Hepatocyte (in vitro differentiated cells): Measurements from ENCODE around the gene PRPF6. TPM values are rescaled to one million over a fixed set of nuclear protein-coding genes. Genes with fewer than 3 reads are reported as not detected.

Experiments used
- DNase-seq: peaks from one replicate; pipeline ENCODE4 v3.0.0-alpha.2; 2016; ENCODE audit warnings: low spot score
- H2AFZ ChIP-seq: fragments of 200-600 bp; sonication (generic); 2 replicates; pipeline ENCODE4 v1.6.0; 2016; ENCODE audit warnings: antibody characterized with exemption, mild to moderate bottlenecking
- H3K27ac ChIP-seq: fragments of 200-600 bp; sonication (generic); 2 replicates; pipeline ENCODE4 v1.5.1; 2016; ENCODE audit warnings: mild to moderate bottlenecking
- H3K27me3 ChIP-seq: fragments of 200-600 bp; sonication (generic); 2 replicates; pipeline ENCODE4 v1.6.1; 2016
- H3K36me3 ChIP-seq: fragments of 200-600 bp; sonication (generic); replicated peaks from 2 replicates; pipeline ENCODE4 v1.5.1; 2016; ENCODE audit warnings: low read depth; ENCODE audit not compliant: insufficient read depth
- H3K4me1 ChIP-seq: fragments of 200-600 bp; sonication (generic); 2 replicates; pipeline ENCODE4 v1.5.1; 2016; ENCODE audit warnings: mild to moderate bottlenecking, moderate library complexity; ENCODE audit not compliant: insufficient read depth
- H3K4me2 ChIP-seq: fragments of 200-600 bp; sonication (generic); 2 replicates; pipeline ENCODE4 v1.6.0; 2016
- H3K4me3 ChIP-seq: fragments of 200-600 bp; sonication (generic); 2 replicates; pipeline ENCODE4 v1.5.1; 2016; ENCODE audit warnings: mild to moderate bottlenecking
- H3K79me2 ChIP-seq: fragments of 200-600 bp; sonication (generic); 2 replicates; pipeline ENCODE4 v1.6.0; 2017; ENCODE audit warnings: mild to moderate bottlenecking
- H3K9me2 ChIP-seq: fragments of 200-600 bp; sonication (generic); replicated peaks from 2 replicates; pipeline ENCODE4 v1.6.0; 2017; ENCODE audit warnings: mild to moderate bottlenecking; ENCODE audit not compliant: insufficient read depth
- H3K9me3 ChIP-seq: fragments of 200-600 bp; sonication (generic); 2 replicates; pipeline ENCODE4 v1.5.1; 2016; ENCODE audit warnings: low read depth, mild to moderate bottlenecking
- H4K20me1 ChIP-seq: fragments of 200-600 bp; sonication (generic); 2 replicates; pipeline ENCODE4 v1.6.0; 2016; ENCODE audit warnings: mild to moderate bottlenecking; ENCODE audit not compliant: insufficient read depth, poor library complexity, severe bottlenecking
- EZH2 ChIP-seq: fragments of 200-600 bp; sonication (generic); IDR thresholded peaks from 2 replicates; pipeline ENCODE4 v1.6.1; 2016; ENCODE audit warnings: antibody characterized with exemption, mild to moderate bottlenecking, borderline replicate concordance
- EZH2phosphoT487 ChIP-seq: fragments of 200-600 bp; sonication (generic); IDR thresholded peaks from one replicate; pipeline ENCODE4 v1.6.1; 2018; ENCODE audit warnings: antibody characterized with exemption, mild to moderate bottlenecking, low read depth, moderate library complexity; ENCODE audit not compliant: unreplicated experiment, severe bottlenecking
- WGBS: methylation state at CpG from one replicate; pipeline ENCODE4 v1.1.6; 2016; ENCODE audit warnings: low lambda C conversion rate; ENCODE audit errors: missing lambda C conversion rate; 5-methylcytosine and 5-hydroxymethylcytosine counted together
- polyA plus RNA-seq: library from polyadenylated mRNA; unstranded; fragments of >200 nt; fragmentation: Nextera tagmentation; extraction: Ambion mirVana; gene quantifications from 2 replicates; pipeline ENCODE4 v1.2.1, GENCODE V29; 2016
- total RNA-seq: library from RNA; depleted of rRNA; stranded (reverse); fragments of >200 nt; gene quantifications from 2 replicates; pipeline ENCODE4 v1.2.3, GENCODE V29; 2014
- TF ChIP-seq, protein P1 (sequence below): fragments of 200-600 bp; sonication (generic); IDR thresholded peaks from 2 replicates; pipeline ENCODE4 v1.5.1; 2016; ENCODE audit warnings: antibody characterized with exemption, mild to moderate bottlenecking; ENCODE audit not compliant: poor library complexity

The PRPF6 gene
- total and polyA plus RNA-seq, 2 experiments from 2014 or later: 37.3 to 41.3 TPM

DNA sequence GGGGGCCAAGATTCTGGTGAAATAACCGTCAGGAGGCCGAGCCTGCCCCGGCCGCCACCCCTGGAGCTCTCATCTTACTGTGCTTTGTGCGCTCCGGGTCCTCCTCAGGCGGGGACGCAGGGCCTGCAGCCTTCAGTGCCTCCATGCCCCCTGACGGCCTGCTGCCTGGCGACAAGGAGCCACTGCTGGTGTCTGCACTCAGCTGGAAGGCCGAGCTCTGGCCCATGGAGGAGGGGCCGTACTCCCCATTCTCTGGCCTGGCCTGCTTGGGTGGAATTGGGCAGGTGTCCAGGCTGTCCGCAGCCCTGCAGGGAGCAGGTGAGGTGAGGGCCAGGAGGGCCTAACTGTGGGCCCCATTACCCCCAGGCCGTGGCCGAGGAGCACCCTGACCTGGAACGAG lies 16.5 kb upstream of the PRPF6 start:
- no peak overlapping the region for H3K4me3 ChIP-seq
- H3K9me2 ChIP-seq: no peaks in the 10 kb centered on the region
- H3K36me3 ChIP-seq: no peaks in the 10 kb centered on the region
- 98% methylated on average over 15 of the region's 16 CpGs for WGBS
- H3K4me2 ChIP-seq: no peak overlapping the region
- no peaks in the 10 kb centered on the region for H3K9me3 ChIP-seq
- peaks cover 7% of the 10 kb centered on the region for H3K4me1 ChIP-seq
- no peak for TF ChIP-seq EZH2
- no peak for TF ChIP-seq EZH2phosphoT487
- TF ChIP-seq, protein P1, sequence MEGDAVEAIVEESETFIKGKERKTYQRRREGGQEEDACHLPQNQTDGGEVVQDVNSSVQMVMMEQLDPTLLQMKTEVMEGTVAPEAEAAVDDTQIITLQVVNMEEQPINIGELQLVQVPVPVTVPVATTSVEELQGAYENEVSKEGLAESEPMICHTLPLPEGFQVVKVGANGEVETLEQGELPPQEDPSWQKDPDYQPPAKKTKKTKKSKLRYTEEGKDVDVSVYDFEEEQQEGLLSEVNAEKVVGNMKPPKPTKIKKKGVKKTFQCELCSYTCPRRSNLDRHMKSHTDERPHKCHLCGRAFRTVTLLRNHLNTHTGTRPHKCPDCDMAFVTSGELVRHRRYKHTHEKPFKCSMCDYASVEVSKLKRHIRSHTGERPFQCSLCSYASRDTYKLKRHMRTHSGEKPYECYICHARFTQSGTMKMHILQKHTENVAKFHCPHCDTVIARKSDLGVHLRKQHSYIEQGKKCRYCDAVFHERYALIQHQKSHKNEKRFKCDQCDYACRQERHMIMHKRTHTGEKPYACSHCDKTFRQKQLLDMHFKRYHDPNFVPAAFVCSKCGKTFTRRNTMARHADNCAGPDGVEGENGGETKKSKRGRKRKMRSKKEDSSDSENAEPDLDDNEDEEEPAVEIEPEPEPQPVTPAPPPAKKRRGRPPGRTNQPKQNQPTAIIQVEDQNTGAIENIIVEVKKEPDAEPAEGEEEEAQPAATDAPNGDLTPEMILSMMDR: no peak
- H3K79me2 ChIP-seq: peaks cover 12% of the 10 kb centered on the region
- H4K20me1 ChIP-seq: no peaks in the 10 kb centered on the region
- H3K27ac ChIP-seq: no peak overlapping the region
- no peak for DNase-seq
- no peaks in the 10 kb centered on the region for H3K27me3 ChIP-seq
- H2AFZ ChIP-seq: no peak overlapping the region

DNA sequence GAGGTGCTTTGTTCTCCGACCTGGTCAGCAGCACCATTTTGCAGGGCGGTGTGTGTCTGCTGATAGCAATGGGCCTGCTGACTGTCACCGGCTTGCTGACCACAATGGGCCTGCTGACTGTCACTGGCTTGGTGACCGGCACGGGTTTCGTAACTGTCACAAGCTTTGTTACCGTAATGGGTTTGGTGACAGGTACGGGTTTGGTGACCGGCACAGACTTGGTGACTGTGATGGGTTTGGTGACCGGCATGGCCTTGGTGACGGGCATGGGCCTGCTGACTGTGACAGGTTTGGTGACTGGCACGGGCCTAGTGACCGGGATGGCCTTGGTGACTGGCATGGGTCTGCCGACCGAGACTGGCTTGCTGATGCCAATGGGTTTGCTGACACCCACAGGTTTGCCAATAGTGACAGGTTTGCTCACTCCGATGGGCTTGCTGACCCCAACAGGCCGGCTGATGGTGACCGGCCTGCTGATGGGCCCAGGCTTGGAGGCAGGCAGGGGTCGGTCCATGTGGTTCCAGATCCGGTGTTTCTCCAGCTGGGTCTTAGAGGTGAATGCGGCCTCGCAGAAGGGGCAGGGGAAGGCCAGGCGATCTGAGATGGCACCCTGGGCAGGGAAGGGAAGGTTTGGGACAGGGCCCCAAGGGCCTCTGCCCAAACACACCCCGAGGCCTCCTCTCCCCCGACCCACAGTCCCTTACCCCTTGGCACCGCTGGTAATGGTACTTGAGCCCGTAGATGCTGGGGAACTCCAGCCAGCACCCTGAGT lies 14.6 kb upstream of the PRPF6 start:
- TF ChIP-seq EZH2 (no peak), EZH2phosphoT487 (no peak)
- TF ChIP-seq, protein P1: no peak
- no peak overlapping the region for H3K27ac ChIP-seq
- no peaks in the 10 kb centered on the region for H3K9me3 ChIP-seq
- no peaks in the 10 kb centered on the region for H4K20me1 ChIP-seq
- H2AFZ ChIP-seq: no peak overlapping the region
- WGBS: 96% methylated on average over 26 of the region's 27 CpGs
- no peak for DNase-seq
- no peaks in the 10 kb centered on the region for H3K36me3 ChIP-seq
- no peak overlapping the region for H3K4me3 ChIP-seq
- H3K4me2 ChIP-seq: no peak overlapping the region
- H3K27me3 ChIP-seq: no peaks in the 10 kb centered on the region
- H3K4me1 ChIP-seq: peaks cover 7% of the 10 kb centered on the region
- H3K79me2 ChIP-seq: peaks cover 12% of the 10 kb centered on the region
- H3K9me2 ChIP-seq: no peaks in the 10 kb centered on the region

DNA sequence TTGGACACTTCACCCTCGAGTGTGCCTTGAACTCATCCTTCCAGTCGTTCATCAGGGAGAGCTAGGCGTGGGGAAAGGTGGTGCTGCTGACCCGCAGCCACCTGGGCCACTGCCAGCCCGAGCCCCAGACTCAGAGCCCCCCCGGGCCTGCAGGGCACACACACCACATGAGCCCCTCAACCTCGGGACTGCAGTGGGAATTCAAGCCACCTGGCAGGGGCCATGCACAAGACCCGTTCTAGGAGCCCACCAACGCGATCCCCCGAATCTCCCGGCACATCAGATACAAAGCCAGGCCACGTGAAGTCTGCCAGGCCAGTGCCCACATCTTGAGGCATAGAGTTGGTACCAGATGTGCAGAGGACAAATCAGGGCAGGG lies 14.0 kb upstream of the PRPF6 start:
- Histone ChIP-seq H3K9me3 (no peaks in the 10 kb centered on the region), H3K27me3 (no peaks in the 10 kb centered on the region)
- 97% methylated on average over 13 of the region's 13 CpGs for WGBS

More for the DNA sequence above, 14.0 kb upstream of the PRPF6 start:
- Histone ChIP-seq H3K4me2 (no peak overlapping the region), H3K36me3 (no peaks in the 10 kb centered on the region), H4K20me1 (no peaks in the 10 kb centered on the region), H3K9me2 (no peaks in the 10 kb centered on the region), H2AFZ (no peak overlapping the region), H3K4me1 (peaks cover 7% of the 10 kb centered on the region), H3K4me3 (no peak overlapping the region), H3K27ac (no peak overlapping the region), H3K79me2 (peaks cover 12% of the 10 kb centered on the region)
- no peak for DNase-seq
- TF ChIP-seq EZH2phosphoT487: no peak
- TF ChIP-seq, protein P1: no peak
- TF ChIP-seq EZH2: no peak
